HG02943 (cell line): ENCODE data around the gene CSNK1G2.

ENCODE experiments used
- ATAC-seq: cut with Tn5 transposase; IDR thresholded peaks from one replicate; pipeline ENCODE4 v1.9.1; 2021; ENCODE audit warnings: mild to moderate bottlenecking, low read depth, moderate library complexity; ENCODE audit not compliant: unreplicated experiment

CSNK1G2 gene

DNA sequence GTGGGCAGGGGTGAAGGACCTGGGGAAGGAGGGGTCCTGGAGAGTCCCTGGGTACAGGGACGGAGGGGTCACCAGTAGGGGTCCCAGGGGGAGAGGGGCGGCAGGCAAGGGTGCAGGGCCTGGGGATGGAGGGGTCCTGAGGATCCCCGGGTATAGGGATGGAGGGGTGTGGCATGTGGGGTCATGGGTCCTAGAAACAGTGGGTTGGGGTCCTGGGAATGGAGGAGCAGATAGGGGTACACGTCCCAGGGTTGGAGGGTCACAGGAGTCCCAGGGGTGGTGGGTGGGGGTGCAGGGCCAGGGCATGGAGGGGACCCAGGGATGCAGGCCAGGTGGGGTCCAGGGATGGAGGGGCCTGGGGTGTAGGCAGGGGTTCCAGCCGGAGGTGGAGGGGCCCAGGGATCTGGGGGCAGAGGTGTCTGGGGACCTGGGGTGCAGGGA lies 73.2 kb downstream of the CSNK1G2 start:
- ATAC-seq, result no peak

DNA sequence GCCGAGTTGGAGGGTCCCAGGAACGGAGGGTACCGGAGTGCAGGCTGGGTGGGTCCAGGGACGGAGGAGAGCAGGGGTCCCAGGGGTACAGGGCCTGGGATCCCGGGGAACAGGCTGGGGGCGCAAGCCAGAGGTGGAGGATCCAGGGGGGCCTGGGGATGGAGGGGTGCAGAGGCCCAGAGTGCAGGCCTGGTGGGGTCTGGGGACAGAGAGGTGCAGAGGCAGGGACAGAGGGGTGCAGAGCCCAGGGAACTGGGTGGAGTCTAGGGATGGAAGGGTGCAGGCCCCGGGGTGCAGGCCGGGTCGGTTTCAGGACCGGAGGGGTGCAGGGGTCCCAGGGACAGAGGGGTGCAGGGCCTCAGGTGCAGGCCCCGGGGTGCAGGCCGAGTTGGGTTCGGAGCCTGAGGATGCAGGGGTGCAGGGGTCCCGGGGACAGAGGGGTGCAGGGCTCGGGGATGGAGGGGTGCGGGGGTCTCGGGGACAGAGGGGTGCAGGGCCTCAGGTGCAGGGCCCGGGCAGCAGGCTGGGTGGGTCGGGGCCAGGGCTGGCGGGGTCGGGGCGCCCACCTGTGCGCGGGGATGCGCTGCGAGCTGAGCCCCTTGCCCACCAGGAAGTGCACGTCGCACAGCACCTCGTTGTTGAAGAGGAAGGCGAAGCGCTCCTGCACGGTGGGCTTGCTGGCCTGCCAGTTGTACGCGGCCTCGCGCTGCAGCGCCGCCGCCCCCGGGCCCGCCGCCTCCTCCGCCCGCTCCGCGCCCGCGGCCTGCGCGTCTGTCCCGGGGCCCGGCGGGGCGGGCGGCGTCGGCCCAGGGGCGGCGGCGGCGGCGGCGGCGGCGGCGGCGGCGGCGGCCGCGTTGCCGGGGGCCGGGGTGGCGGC lies 74.0 kb downstream of the CSNK1G2 start:
- ATAC-seq, result no peak

DNA sequence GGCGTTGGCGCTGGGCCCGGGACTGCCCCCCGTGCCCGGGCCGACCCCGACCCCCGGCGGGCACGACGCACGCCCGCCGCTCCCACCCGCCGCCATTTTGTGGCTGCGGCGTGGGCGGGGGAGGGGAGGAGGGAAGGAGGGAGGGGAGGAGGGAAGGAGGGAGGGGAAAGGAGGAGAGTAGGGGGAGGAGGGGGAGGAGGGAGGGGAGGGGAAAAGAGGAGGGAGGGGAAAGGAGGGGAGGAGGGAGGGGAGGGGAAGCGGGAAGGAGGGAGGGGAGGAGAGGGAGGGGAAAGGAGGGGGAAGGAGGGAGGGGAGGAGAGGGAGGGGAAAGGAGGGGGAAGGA lies 74.6 kb downstream of the CSNK1G2 start, which contains the start of gene BTBD2:
Gene BTBD2 (minus strand): TSS at position 107 of the 343 bp plus-strand sequence. CDS start 11 bp downstream, at position 96.
- no peak for ATAC-seq

DNA sequence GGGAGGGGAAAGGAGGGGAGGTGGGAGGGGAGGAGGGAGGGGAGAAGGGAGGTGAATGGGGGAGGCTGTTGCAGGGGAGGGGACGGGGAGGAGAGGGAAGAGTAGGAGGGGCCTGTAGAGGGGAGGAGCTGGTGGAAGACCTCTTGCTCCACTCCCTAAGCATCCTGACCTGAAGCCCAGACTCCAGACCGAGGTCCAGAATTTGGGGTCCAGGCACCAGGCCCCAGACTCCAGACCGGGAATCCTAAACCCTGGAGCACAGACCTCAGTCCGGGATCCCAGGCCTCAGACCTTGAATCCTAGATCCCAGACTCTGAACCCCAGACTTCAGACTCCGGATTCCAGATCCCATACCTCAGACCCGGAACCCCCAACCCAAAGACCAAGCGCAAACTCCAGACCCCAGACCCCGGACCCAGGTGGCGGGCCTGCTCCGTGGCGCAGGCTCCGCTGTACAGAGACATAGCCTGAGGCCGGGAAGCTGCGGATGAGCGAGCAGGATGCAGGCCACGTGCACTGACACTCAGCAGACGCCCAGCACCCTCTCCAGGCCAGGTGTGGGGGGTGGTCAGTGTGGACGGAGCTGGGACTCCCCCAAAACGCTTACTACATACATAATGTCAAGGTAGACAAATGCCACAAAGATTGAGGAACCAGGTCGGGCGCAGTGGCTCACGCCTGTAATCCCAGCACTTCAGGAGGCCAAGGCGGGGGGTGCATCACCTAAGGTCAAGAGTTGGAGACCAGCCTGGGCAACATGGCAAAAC lies 75.3 kb downstream of the CSNK1G2 start:
- ATAC-seq, result no peak

DNA sequence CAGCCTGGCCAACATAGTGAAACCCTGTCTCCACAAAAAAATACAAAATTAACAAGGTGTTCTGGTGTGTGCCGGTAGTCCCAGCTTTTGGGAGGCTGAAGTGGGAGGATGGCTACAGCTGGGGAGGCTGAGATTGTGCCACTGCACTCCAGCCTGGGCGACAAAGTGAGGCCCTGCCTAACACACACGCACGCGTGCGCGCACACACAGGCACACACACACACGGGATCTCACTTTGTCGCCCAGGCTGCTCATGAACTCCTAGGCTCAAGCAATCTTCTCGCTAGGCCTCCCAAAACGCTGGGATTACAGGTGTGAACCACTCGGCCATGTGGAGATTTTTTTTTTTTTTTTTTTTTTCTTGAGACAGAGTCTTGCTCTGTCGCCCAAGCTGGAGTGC lies 77.8 kb downstream of the CSNK1G2 start:
- ATAC-seq, result no peak

DNA sequence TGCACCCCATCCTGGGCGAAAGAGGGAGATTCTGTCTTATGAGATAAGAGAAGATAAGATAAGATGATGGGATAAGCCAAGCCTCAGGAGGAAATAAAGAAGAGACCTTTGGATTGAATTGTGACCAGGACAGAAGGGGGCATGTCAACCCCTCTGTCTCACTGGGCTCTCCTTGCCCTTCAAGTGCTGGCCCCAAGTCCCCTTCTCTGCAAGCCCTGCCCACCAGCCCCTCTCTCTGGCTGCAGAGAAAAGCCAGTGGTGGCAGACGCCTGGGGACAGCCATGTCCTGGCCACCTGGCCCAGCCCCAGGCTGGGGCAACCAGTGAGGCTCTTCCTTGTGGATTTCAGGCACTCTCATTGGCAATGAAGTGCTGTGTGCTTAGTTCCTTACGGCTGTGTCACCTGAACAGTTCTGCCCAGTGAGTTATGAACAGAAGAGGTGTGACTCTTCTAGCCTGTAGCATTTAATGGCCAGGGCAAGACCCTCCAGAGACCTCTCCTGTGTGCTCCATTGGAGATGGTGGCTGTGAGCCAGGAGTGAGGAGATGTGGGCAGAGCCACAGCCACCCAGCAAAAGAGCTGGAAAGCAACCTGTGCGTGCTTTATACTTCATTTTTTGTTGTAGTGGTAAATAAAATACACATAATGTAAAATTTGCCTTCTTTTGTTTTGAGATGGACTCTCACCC lies 80.6 kb downstream of the CSNK1G2 start:
- no peak for ATAC-seq

DNA sequence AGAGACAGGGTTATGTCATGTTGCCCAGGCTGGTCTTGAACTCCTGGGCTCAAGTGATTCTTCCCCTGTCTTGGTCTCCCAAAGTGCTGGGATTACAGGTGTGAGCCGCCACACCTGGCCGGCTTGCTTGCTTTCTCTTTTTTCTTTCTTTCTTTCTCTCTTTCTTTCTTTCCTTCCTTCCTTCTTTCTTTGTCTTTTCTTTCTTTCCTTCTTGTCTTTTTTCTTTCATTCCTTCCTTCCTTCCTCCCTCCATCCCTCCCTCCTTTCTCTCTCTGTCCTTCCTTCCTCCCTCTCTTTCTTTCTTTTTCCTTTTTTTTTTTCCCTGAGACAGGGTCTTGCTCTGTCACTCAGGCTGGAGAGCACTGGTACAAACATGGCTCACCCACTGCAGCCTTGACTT lies 81.3 kb downstream of the CSNK1G2 start:
- no peak for ATAC-seq

DNA sequence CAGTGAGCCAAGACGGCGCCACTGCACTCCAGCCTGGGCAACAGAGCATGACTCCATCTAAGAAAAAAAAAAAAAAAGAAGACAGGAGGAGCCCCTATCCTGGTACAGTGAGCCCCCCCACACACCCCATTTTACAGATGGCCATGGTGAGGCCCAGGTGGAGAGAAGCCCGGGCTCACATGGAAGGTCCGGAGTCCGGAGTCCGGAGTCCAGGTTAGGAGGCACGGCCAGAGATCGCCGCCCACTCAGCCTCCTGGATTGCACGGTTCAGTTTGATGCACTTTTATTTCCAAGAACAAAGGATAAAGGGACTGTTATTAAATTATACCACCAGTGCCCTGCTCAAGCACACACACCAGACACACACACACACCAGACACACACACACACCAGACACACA lies 85.8 kb downstream of the CSNK1G2 start:
- ATAC-seq, result no peak

DNA sequence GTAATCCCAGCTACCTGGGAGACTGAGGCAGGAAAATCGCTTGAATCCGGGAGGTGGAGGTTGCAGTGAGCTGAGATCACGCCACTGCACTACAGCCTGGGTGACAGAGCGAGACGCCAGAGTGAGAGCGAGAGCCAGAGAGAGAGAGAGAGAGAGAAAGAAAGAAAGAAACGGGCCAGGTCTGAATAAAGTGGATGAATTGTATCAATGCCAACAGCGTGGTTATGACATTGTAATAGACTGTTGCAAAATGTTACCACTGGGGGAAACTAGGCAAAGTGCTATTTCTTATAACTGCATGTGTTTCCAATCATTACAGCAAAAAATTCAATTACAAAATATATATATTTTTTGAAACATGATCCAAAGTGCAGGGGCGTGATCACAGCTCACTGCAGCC lies 86.4 kb downstream of the CSNK1G2 start:
- no peak for ATAC-seq
